Skeletal muscle tissue (tissue), 4 donors: Measurements from ENCODE around the gene TBCD. TPM values are rescaled to one million over a fixed set of nuclear protein-coding genes. Genes with fewer than 3 reads are reported as not detected.

ENCODE experiments used
- H3K27ac ChIP-seq: one replicate; pipeline ENCODE4 v1.7.0; 2013; ENCODE audit warnings: mild to moderate bottlenecking, low read depth, low read length, inconsistent platforms
- H3K27me3 ChIP-seq, 3 donors: one replicate each; pipeline ENCODE4 v1.7.0; 2013; ENCODE audit warnings: low read length in 3 of 3; ENCODE audit not compliant: control insufficient read depth in 3 of 3, insufficient read depth in 3 of 3
- H3K36me3 ChIP-seq, 3 donors: one replicate each; pipeline ENCODE4 v1.7.0; 2013; ENCODE audit warnings: low read length in 3 of 3; ENCODE audit not compliant: control insufficient read depth in 3 of 3, insufficient read depth in 3 of 3
- H3K4me1 ChIP-seq, 3 donors: one replicate each; pipeline ENCODE4 v1.7.0; 2013; ENCODE audit warnings: low read length in 3 of 3, mild to moderate bottlenecking in 3 of 3; ENCODE audit not compliant: control insufficient read depth in 3 of 3, insufficient read depth in 3 of 3
- H3K4me3 ChIP-seq, 3 donors: one replicate each; pipeline ENCODE4 v1.7.0; 2013; ENCODE audit warnings: low read length in 3 of 3
- H3K9ac ChIP-seq, 3 donors: one replicate each; pipeline ENCODE4 v1.7.0; 2013; ENCODE audit warnings: low read length in 3 of 3, mild to moderate bottlenecking in 3 of 3, moderate library complexity in 2 of 3, low read depth in 1 of 3
- H3K9me3 ChIP-seq, 3 donors: one replicate each; pipeline ENCODE4 v1.7.0; 2013; ENCODE audit warnings: low read length in 3 of 3; ENCODE audit not compliant: control insufficient read depth in 3 of 3
- total RNA-seq: library from RNA; depleted of rRNA; stranded (reverse); fragments of >200 nt; gene quantifications from one replicate; pipeline ENCODE4 v1.2.3, GENCODE V29; 2014
- donor health status: Osteomylitis.

The TBCD gene
- total RNA-seq, 1 donor from 2014 or later, result 27.1 TPM

- Histone ChIP-seq H3K27me3 (no peaks in the 10 kb centered on the region), H3K9me3 (no peaks in the 10 kb centered on the region), H3K27ac (peak overlapping the region; percentile 12), H3K36me3 (peaks cover 41 to 56% (median 53%) of the 10 kb centered on the region in 3 donors), H3K4me1 (peaks cover 0 to 4% (median 3%) of the 10 kb centered on the region in 3 donors), H3K4me3 (no peak overlapping the region), H3K9ac (peak overlapping the region in 1 of 3 donors; percentile 33)
Observed at GRCh38 chr17:82930924-82931698, 179.2 kb downstream of the TBCD start.

DNA sequence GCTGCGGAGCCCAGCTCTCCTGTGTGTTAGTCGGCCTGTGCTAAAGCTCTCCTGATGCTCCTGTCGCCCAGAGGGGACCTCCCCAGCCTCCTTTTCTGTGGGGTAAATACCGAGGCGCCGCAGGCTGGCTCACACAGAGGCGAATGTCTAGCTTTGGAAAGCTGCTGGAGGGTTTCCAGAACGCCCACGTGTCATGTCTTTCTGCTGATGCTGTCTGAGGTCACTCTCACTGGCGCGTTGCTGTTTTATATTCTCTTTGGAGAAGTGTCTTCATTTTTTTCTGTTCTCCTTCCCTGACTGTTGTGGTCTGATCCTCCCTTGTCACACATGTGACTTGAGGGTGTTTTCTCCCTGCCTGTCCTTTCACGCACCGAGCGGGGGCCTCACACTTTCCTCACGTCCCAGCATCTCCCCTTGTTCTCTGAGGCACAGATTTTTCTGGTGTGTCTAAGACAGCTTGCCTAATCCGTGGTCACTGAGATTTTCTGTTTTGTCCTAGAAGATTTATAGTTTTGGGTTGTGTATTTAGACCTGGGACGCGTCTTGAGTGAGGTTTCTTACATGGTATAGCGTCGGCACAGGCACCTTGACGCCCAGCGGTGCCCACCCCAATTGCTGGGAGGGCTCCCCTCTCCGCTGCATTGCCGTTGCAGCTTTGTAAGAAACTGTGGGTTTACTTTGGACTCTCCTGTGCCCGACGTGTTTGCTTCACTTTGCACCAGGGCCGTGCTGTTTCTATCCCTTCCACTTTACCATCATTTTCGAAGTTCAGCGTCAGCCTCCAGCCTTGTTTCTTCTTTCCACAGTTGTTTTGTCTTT is 180.0 kb downstream of the TBCD start:
- peaks cover 0 to 4% (median 3%) of the 10 kb centered on the region in 3 donors for H3K4me1 ChIP-seq
- peak overlapping the region in 1 of 3 donors; percentile 33 for H3K9ac ChIP-seq
- H3K36me3 ChIP-seq, result peaks cover 33 to 55% (median 49%) of the 10 kb centered on the region in 3 donors
- no peaks in the 10 kb centered on the region for H3K9me3 ChIP-seq
- peak overlapping the region; percentile 13 for H3K27ac ChIP-seq
- no peaks in the 10 kb centered on the region for H3K27me3 ChIP-seq
- H3K4me3 ChIP-seq, result no peak overlapping the region

DNA sequence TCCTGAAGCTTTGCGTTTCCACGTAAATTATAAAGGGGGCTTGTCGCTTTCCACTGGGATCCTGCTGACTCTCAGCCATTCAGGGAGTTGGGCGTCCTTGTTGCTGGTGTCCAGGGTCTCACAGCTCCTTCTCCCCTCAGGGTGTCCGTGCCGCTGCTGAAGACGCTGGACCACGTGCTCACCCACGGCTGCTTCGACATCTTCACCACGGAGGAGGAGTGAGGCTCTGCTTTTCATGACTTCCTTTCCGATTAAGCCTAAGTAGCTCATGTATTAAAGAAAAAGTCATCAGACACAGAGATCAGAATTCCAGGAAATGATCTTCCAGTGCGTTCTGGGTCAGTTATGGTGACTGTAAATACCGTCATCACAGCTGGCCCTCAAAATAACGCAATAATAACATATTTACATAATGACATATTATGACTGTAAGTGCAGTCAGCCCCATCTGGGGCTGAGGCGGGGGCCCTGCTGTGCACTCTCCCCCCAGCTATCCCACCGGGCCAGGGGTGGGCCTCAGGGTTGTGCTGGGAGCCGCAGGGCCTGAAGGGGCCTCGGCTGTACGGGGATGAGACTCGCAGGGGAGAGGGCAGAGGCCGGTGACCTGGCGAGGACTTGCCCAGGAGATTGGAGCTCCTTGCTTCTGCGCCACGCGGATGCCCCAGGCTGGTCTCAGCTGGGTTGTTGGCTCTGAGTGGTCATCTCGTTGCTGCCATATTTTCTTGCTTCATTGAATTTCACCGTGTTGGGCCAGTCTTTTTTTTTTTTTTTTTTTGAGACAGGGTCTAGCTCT is 180.8 kb downstream of the TBCD start:
- Histone ChIP-seq H3K27me3 (no peaks in the 10 kb centered on the region), H3K9me3 (no peaks in the 10 kb centered on the region), H3K27ac (peak overlapping the region; percentile 13), H3K4me3 (no peak overlapping the region), H3K36me3 (peaks cover 25 to 54% (median 46%) of the 10 kb centered on the region in 3 donors), H3K4me1 (peaks cover 0 to 4% (median 3%) of the 10 kb centered on the region in 3 donors), H3K9ac (no peak overlapping the region)

- H3K4me1 ChIP-seq, result peaks cover 0 to 4% (median 3%) of the 10 kb centered on the region in 3 donors
- H3K4me3 ChIP-seq, result no peak overlapping the region
- no peak overlapping the region for H3K27ac ChIP-seq
- H3K9ac ChIP-seq, result no peak overlapping the region
- no peaks in the 10 kb centered on the region for H3K27me3 ChIP-seq
- H3K9me3 ChIP-seq, result no peaks in the 10 kb centered on the region
- peaks cover 24 to 53% (median 47%) of the 10 kb centered on the region in 3 donors for H3K36me3 ChIP-seq
Observed at GRCh38 chr17:82933911-82934310, 182.0 kb downstream of the TBCD start.

- no peaks in the 10 kb centered on the region for H3K27me3 ChIP-seq
- H3K9me3 ChIP-seq, result no peaks in the 10 kb centered on the region
- H3K27ac ChIP-seq, result no peak overlapping the region
- H3K4me1 ChIP-seq, result peaks cover 0 to 4% (median 3%) of the 10 kb centered on the region in 3 donors
- peaks cover 19 to 51% (median 50%) of the 10 kb centered on the region in 3 donors for H3K36me3 ChIP-seq
- no peak overlapping the region for H3K4me3 ChIP-seq
- H3K9ac ChIP-seq, result no peak overlapping the region
Observed at GRCh38 chr17:82935966-82936767, 184.3 kb downstream of the TBCD start.

- H3K4me3 ChIP-seq, result no peak overlapping the region
- H3K36me3 ChIP-seq, result peaks cover 25 to 53% (median 52%) of the 10 kb centered on the region in 3 donors
- H3K9ac ChIP-seq, result no peak overlapping the region
- H3K27me3 ChIP-seq, result no peaks in the 10 kb centered on the region
- H3K9me3 ChIP-seq, result no peaks in the 10 kb centered on the region
- H3K27ac ChIP-seq, result no peak overlapping the region
- peaks cover 0 to 3% (median 0%) of the 10 kb centered on the region in 3 donors for H3K4me1 ChIP-seq
Observed at GRCh38 chr17:82936768-82937171, 184.9 kb downstream of the TBCD start.

GRCh38 chr17:82937411-82938371 is 185.8 kb downstream of the TBCD start:
- H3K36me3 ChIP-seq, result peaks cover 34 to 59% (median 57%) of the 10 kb centered on the region in 3 donors
- no peak overlapping the region for H3K4me3 ChIP-seq
- H3K4me1 ChIP-seq, result no peaks in the 10 kb centered on the region
- H3K27ac ChIP-seq, result no peak overlapping the region
- no peak overlapping the region for H3K9ac ChIP-seq
- no peaks in the 10 kb centered on the region for H3K27me3 ChIP-seq
- H3K9me3 ChIP-seq, result no peaks in the 10 kb centered on the region

- Histone ChIP-seq H3K4me3 (no peak overlapping the region), H3K27ac (no peak overlapping the region), H3K9me3 (no peaks in the 10 kb centered on the region), H3K4me1 (no peaks in the 10 kb centered on the region), H3K27me3 (no peaks in the 10 kb centered on the region), H3K36me3 (peaks cover 42 to 64% (median 64%) of the 10 kb centered on the region in 3 donors), H3K9ac (no peak overlapping the region)
Observed at GRCh38 chr17:82938486-82938872, 186.6 kb downstream of the TBCD start.
